H9 (cell line): ENCODE results near the gene CDH23. TPM values are rescaled to one million over a fixed set of nuclear protein-coding genes. Genes with fewer than 3 reads are reported as not detected.

ENCODE experiments used
- DNase-seq: peaks from one replicate; pipeline ENCODE4 v3.0.0-alpha.2; 2017
- H2AFZ ChIP-seq: one replicate; pipeline ENCODE4 v1.6.1; 2013; ENCODE audit warnings: mild to moderate bottlenecking, low read length, control low read depth, moderate library complexity
- H2AK5ac ChIP-seq: 2 replicates; pipeline ENCODE4 v1.6.1; 2013; ENCODE audit warnings: low read length, control low read depth, mixed read lengths; ENCODE audit not compliant: insufficient read length
- H2BK120ac ChIP-seq: one replicate; pipeline ENCODE4 v1.6.1; 2013; ENCODE audit warnings: low read depth, mild to moderate bottlenecking, low read length, control low read depth, inconsistent platforms; ENCODE audit not compliant: poor library complexity, severe bottlenecking
- H2BK12ac ChIP-seq: 2 replicates; pipeline ENCODE4 v1.6.1; 2013; ENCODE audit warnings: low read length, control low read depth, mixed read lengths, low read depth; ENCODE audit not compliant: insufficient read length
- H2BK15ac ChIP-seq: 2 replicates; pipeline ENCODE4 v1.6.1; 2013; ENCODE audit warnings: low read depth, low read length, control low read depth
- H2BK20ac ChIP-seq: one replicate; pipeline ENCODE4 v1.6.1; 2013; ENCODE audit warnings: low read depth, mild to moderate bottlenecking, low read length, control low read depth, inconsistent platforms; ENCODE audit not compliant: poor library complexity, severe bottlenecking
- H2BK5ac ChIP-seq: 2 replicates; pipeline ENCODE4 v1.6.1; 2013; ENCODE audit warnings: low read length, control low read depth, mixed read lengths; ENCODE audit not compliant: insufficient read length
- H3K14ac ChIP-seq: 2 replicates; pipeline ENCODE4 v1.6.1; 2013; ENCODE audit warnings: low read length, control low read depth; ENCODE audit not compliant: insufficient read depth
- H3K18ac ChIP-seq: 2 replicates; pipeline ENCODE4 v1.6.1; 2013; ENCODE audit warnings: low read depth, mild to moderate bottlenecking, mixed read lengths, low read length, control low read depth; ENCODE audit not compliant: insufficient read length
- H3K23ac ChIP-seq: 2 replicates; pipeline ENCODE4 v1.6.1; 2013; ENCODE audit warnings: low read length, control low read depth, mixed read lengths, low read depth; ENCODE audit not compliant: insufficient read length
- H3K23me2 ChIP-seq: 2 replicates; pipeline ENCODE4 v1.6.1; 2013; ENCODE audit warnings: low read depth, mild to moderate bottlenecking, mixed read lengths, low read length, control low read depth; ENCODE audit not compliant: insufficient read length, poor library complexity, severe bottlenecking
- H3K27ac ChIP-seq: 2 replicates; pipeline ENCODE4 v1.5.1; 2013; ENCODE audit warnings: low read length, control low read depth, mixed read lengths, low read depth; ENCODE audit not compliant: insufficient read length
- H3K27me3 ChIP-seq: 2 replicates; pipeline ENCODE4 v1.6.1; 2013; ENCODE audit warnings: low read length, control low read depth, inconsistent platforms; ENCODE audit not compliant: insufficient read depth
- H3K4ac ChIP-seq: 2 replicates; pipeline ENCODE4 v1.6.1; 2013; ENCODE audit warnings: low read depth, mild to moderate bottlenecking, control low read depth, inconsistent platforms, low read length, moderate library complexity
- H3K4me1 ChIP-seq: 2 replicates; pipeline ENCODE4 v1.6.1; 2013; ENCODE audit warnings: low read length, control low read depth, inconsistent platforms; ENCODE audit not compliant: insufficient read depth
- H3K4me2 ChIP-seq: 2 replicates; pipeline ENCODE4 v1.6.1; 2013; ENCODE audit warnings: low read length, control low read depth, mixed read lengths; ENCODE audit not compliant: insufficient read length, insufficient read depth
- H3K56ac ChIP-seq: 2 replicates; pipeline ENCODE4 v1.6.1; 2013; ENCODE audit warnings: low read depth, mild to moderate bottlenecking, mixed read lengths, low read length, control low read depth; ENCODE audit not compliant: insufficient read length
- H3K79me1 ChIP-seq: 2 replicates; pipeline ENCODE4 v1.6.1; 2013; ENCODE audit warnings: low read depth, mild to moderate bottlenecking, moderate library complexity, low read length, control low read depth, inconsistent platforms; ENCODE audit not compliant: insufficient read depth, poor library complexity, severe bottlenecking
- H3K79me2 ChIP-seq: 2 replicates; pipeline ENCODE4 v1.6.1; 2013; ENCODE audit warnings: low read length, control low read depth, inconsistent platforms; ENCODE audit not compliant: insufficient read depth
- H3K9ac ChIP-seq: 2 replicates; pipeline ENCODE4 v1.6.1; 2013; ENCODE audit warnings: low read length, control low read depth, mixed read lengths; ENCODE audit not compliant: insufficient read length; ENCODE audit errors: extremely low read depth
- H3K9me3 ChIP-seq: one replicate; pipeline ENCODE4 v1.6.1; 2013; ENCODE audit warnings: low read depth, low read length, inconsistent platforms; ENCODE audit not compliant: control insufficient read depth
- H3T11ph ChIP-seq: one replicate; pipeline ENCODE4 v1.6.1; 2013; ENCODE audit warnings: mild to moderate bottlenecking, low read length, control low read depth, inconsistent platforms
- H4K20me1 ChIP-seq: one replicate; pipeline ENCODE4 v1.6.1; 2013; ENCODE audit not compliant: control insufficient read depth, insufficient read length, insufficient read depth
- H4K5ac ChIP-seq: 2 replicates; pipeline ENCODE4 v1.6.1; 2013; ENCODE audit warnings: low read depth, mild to moderate bottlenecking, mixed read lengths, low read length, control low read depth; ENCODE audit not compliant: insufficient read length
- H4K8ac ChIP-seq: replicated peaks from 2 replicates; pipeline ENCODE4 v1.6.1; 2013; ENCODE audit warnings: low read length, control low read depth, mixed read lengths, low read depth; ENCODE audit not compliant: insufficient read length
- H4K91ac ChIP-seq: 2 replicates; pipeline ENCODE4 v1.6.1; 2013; ENCODE audit warnings: low read depth, mild to moderate bottlenecking, moderate library complexity, mixed read lengths, low read length, control low read depth; ENCODE audit not compliant: insufficient read length
- H3K27ac Mint-ChIP-seq, 3 experiments: 2 replicates in 2 of 3; 3 replicates in 1 of 3; pipeline ENCODE4 v1.8.0; 2020 to 2021; ENCODE audit warnings: mixed read lengths in 3 of 3, mild to moderate bottlenecking in 1 of 3, moderate library complexity in 1 of 3
- H3K27me3 Mint-ChIP-seq: 2 replicates; pipeline ENCODE4 v1.8.0; 2021; ENCODE audit warnings: low read depth, mild to moderate bottlenecking, moderate library complexity, mixed read lengths
- H3K36me3 Mint-ChIP-seq, 3 experiments: 2 replicates in 2 of 3; 3 replicates in 1 of 3; pipeline ENCODE4 v1.8.0; 2020 to 2021; ENCODE audit warnings: low read depth in 3 of 3, mixed read lengths in 3 of 3; ENCODE audit not compliant: insufficient read depth in 1 of 3
- H3K4me1 Mint-ChIP-seq, 2 experiments: 2 replicates each; pipeline ENCODE4 v1.8.0; 2020; ENCODE audit warnings: mixed read lengths in 2 of 2
- H3K4me3 Mint-ChIP-seq, 2 experiments: 2 replicates in 1 of 2; 3 replicates in 1 of 2; pipeline ENCODE4 v1.8.0; 2020 to 2021; ENCODE audit warnings: mild to moderate bottlenecking in 2 of 2, mixed read lengths in 2 of 2, moderate library complexity in 1 of 2
- H3K9me3 Mint-ChIP-seq, 2 experiments: 2 replicates in 1 of 2; 3 replicates in 1 of 2; pipeline ENCODE4 v1.8.0; 2020; ENCODE audit warnings: mild to moderate bottlenecking in 2 of 2, mixed read lengths in 2 of 2, moderate library complexity in 1 of 2
- WGBS: extraction: QIAGEN DNeasy Blood & Tissue Kit; methylation state at CpG from one replicate; pipeline ENCODE4 v1.1.7; 2013; ENCODE audit warnings: missing lambda C conversion rate, low lambda C conversion rate, mixed read lengths; ENCODE audit not compliant: insufficient read length; ENCODE audit errors: extremely low coverage; 5-methylcytosine and 5-hydroxymethylcytosine counted together
- total RNA-seq: library from RNA; stranded (reverse); gene quantifications from 2 replicates; pipeline ENCODE4 v1.2.1, GENCODE V29; 2021
- TF ChIP-seq, protein P1 (sequence below): fragments of 200-600 bp; sonication (generic); conservative IDR thresholded peaks from 3 replicates; pipeline ENCODE4 v1.8.0; 2021; ENCODE audit warnings: antibody characterized with exemption, mild to moderate bottlenecking

Gene CDH23
- total RNA-seq, 1 experiment from 2014 or later = 2.1 TPM

DNA sequence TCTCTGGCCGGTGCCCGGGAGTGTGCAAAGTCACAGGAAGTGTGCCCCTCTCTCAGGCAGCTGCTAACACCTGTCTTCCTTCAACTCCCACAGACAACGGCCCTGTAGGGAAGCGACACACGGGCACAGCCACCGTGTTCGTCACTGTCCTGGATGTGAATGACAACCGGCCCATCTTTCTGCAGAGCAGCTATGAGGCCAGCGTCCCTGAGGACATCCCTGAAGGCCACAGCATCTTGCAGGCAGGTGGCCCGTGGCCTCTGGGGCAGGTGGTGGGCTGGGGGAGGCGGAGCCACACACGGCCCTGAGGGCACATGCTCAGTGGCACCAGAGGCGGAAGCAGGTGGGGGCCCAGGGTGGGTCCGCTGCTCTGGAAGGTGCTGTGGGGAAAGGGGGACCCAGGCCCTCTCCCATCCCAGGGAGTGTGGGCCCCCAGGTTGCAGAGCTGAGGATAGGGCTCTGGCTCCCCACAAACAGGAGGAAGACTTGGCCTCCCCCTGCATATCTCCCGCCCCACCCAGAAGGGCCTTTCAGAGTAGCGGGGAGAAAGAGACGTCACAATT lies 315.9 kb downstream of the CDH23 start:
- no peak overlapping the region for H2BK5ac ChIP-seq
- H2BK15ac ChIP-seq = no peak overlapping the region
- H3K14ac ChIP-seq = no peak overlapping the region; the same call in 1 of the 2 replicates
- H3K4me3 Mint-ChIP-seq = no peak overlapping the region
- no peak overlapping the region for H3K18ac ChIP-seq
- H3K27me3 ChIP-seq = no peaks in the 10 kb centered on the region
- H3K9me3 Mint-ChIP-seq = no peaks in the 10 kb centered on the region
- no peak overlapping the region for H4K8ac ChIP-seq
- H3K4ac ChIP-seq = no peak overlapping the region
- DNase-seq = no peak
- H4K5ac ChIP-seq = no peak overlapping the region
- H2BK12ac ChIP-seq = no peak overlapping the region
- H2BK120ac ChIP-seq = no peak overlapping the region
- no peak overlapping the region for H3K4me2 ChIP-seq
- no peak overlapping the region for H3K27ac ChIP-seq
- no peaks in the 10 kb centered on the region for H3K23me2 ChIP-seq
- no peak overlapping the region; a peak in 2 of 7 replicates for H3K27ac Mint-ChIP-seq
- no peaks in the 10 kb centered on the region for H4K20me1 ChIP-seq
- no peak overlapping the region for H3K56ac ChIP-seq
- no peak overlapping the region for H2AK5ac ChIP-seq
- H3K27me3 Mint-ChIP-seq = peaks cover 12% of the 10 kb centered on the region
- no peak overlapping the region for H3K23ac ChIP-seq
- no peaks in the 10 kb centered on the region for H3K79me1 ChIP-seq
- no peak overlapping the region for H2BK20ac ChIP-seq
- H3K4me1 Mint-ChIP-seq = peaks cover 8 to 20% of the 10 kb centered on the region in 2 experiments
- no peaks in the 10 kb centered on the region for H3K9me3 ChIP-seq
- no peaks in the 10 kb centered on the region for H3K4me1 ChIP-seq
- H3T11ph ChIP-seq = no peak overlapping the region
- no peaks in the 10 kb centered on the region for H3K79me2 ChIP-seq
- H3K36me3 Mint-ChIP-seq = no peaks in the 10 kb centered on the region; a peak in 1 of 7 replicates
- TF ChIP-seq, protein P1, sequence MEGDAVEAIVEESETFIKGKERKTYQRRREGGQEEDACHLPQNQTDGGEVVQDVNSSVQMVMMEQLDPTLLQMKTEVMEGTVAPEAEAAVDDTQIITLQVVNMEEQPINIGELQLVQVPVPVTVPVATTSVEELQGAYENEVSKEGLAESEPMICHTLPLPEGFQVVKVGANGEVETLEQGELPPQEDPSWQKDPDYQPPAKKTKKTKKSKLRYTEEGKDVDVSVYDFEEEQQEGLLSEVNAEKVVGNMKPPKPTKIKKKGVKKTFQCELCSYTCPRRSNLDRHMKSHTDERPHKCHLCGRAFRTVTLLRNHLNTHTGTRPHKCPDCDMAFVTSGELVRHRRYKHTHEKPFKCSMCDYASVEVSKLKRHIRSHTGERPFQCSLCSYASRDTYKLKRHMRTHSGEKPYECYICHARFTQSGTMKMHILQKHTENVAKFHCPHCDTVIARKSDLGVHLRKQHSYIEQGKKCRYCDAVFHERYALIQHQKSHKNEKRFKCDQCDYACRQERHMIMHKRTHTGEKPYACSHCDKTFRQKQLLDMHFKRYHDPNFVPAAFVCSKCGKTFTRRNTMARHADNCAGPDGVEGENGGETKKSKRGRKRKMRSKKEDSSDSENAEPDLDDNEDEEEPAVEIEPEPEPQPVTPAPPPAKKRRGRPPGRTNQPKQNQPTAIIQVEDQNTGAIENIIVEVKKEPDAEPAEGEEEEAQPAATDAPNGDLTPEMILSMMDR = no peak
- no peak overlapping the region for H3K9ac ChIP-seq
- WGBS = no CpG with 5 or more reads among the region's 17 CpGs
- no peak overlapping the region for H4K91ac ChIP-seq
- H2AFZ ChIP-seq = no peak overlapping the region
